Stomach (tissue), 4 donors: ENCODE measurements around the gene LRFN4.

Experiments
- EP300 ChIP-seq: sonication (generic); formaldehyde crosslinking; IDR thresholded peaks from one replicate; pipeline ENCODE4 v1.6.1; 2017; ENCODE audit warnings: antibody characterized with exemption
- POLR2A ChIP-seq, 4 donors: fragments of 450-650 bp; IDR thresholded peaks; one replicate each; pipeline ENCODE4 v1.6.1; 2016; ENCODE audit warnings: antibody characterized with exemption in 4 of 4, control low read depth in 2 of 4, mild to moderate bottlenecking in 1 of 4, moderate library complexity in 1 of 4
- TF ChIP-seq, protein P1 (sequence below), 7 experiments: fragments of 450-650 bp in 4 of 7; fragments of 200-600 bp in 3 of 7; sonication (generic) in 3 of 7; IDR thresholded peaks; one replicate each; pipeline ENCODE4 v1.5.1; 2016 to 2019; ENCODE audit warnings: antibody characterized with exemption in 7 of 7, control low read depth in 2 of 7, mild to moderate bottlenecking in 1 of 7

DNA sequence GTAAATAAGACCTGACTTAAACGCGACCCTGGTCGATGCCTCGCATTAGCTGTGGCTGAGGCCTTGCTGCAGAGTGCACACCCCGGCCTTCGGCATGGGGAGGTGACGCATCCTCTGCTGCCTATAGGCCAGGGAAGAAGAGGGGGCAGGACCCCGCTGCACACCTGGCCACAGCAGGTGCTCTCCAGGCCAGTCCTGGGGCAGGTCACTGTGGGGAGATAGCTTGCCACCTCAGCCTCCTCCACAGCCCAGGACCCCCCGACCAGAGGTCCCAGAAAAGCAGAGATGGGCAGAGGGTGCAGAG, 12.7 kb downstream of the LRFN4 start:
- TF ChIP-seq, protein P1, sequence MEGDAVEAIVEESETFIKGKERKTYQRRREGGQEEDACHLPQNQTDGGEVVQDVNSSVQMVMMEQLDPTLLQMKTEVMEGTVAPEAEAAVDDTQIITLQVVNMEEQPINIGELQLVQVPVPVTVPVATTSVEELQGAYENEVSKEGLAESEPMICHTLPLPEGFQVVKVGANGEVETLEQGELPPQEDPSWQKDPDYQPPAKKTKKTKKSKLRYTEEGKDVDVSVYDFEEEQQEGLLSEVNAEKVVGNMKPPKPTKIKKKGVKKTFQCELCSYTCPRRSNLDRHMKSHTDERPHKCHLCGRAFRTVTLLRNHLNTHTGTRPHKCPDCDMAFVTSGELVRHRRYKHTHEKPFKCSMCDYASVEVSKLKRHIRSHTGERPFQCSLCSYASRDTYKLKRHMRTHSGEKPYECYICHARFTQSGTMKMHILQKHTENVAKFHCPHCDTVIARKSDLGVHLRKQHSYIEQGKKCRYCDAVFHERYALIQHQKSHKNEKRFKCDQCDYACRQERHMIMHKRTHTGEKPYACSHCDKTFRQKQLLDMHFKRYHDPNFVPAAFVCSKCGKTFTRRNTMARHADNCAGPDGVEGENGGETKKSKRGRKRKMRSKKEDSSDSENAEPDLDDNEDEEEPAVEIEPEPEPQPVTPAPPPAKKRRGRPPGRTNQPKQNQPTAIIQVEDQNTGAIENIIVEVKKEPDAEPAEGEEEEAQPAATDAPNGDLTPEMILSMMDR (IDR thresholded peaks at IDR 0.05): no peak
- TF ChIP-seq POLR2A (IDR thresholded peaks at IDR 0.05) (no peak), EP300 (no peak)
